ENCODE data around the gene USP48.
"Not testable (repeated sequence)": the region's sequence is repeated elsewhere in the genome, so short reads cannot be mapped to it uniquely, and the experiment has no call there.

Gene USP48

DNA sequence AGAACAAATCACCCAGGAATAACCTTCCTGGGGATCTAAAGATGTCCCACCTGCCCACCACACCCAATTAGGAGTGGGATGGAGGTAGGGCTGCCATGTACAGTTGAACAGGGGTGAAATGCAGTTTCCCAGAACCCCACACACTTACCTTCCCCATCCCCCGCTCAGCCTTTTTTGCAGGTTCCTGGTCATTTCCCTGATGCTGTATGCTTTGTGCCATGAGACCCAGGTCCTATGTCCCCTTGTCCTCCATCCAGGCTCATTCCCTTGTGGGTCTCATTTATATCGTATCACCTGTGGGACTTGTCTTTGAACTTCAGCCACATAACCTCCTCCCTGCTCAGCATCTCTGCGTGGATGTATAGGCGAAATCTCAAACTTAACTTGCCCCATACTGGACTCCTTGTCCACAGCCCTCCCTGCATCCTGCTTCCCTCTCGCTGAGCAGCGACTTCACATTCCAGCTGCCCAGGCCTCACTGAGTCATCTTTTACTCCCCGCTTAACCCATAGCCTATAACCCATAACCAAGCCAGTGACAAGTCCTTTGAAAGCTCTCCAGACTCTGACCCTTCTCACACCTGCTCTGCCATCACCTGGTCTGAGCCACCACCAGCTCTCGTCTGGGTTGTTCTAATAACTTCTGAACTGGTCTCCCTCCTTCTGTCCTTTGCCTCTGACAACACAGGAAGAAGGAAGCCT lies 33.8 kb upstream of the USP48 start:
- in situ Hi-C loops (cut with MboI; ENCODE audit: low sequenced_read_pairs): no loop called here

DNA sequence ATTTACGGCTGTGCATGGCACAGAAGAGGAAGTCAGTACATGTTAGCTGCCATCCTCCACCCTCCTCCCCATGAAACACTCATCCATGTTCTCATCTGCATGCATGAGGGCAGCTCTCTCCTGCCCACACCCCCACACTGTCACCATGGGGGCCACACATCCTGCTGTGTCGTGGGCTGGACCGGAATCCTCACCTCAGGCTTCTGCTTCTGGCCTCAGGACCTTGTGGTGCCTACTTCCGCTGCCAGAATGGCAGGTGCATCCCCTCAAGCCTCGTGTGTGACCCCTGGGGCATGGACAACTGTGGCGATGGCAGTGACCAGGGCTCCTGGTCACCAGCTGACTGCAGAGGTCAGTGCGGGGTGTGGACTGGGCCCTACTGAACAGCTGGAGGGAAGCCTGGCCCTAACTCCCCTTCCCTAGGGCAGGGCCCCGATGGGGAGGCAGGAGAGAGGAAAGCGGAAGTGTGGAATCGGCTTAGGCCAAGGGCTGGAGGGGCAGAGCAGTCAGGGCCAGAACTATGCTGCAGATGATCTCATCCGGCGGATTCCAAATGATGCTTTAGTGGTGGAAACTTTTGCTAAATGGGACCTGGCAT lies 32.9 kb upstream of the USP48 start:
- in situ Hi-C loops (cut with MboI; ENCODE audit: low sequenced_read_pairs): no loop called here

DNA sequence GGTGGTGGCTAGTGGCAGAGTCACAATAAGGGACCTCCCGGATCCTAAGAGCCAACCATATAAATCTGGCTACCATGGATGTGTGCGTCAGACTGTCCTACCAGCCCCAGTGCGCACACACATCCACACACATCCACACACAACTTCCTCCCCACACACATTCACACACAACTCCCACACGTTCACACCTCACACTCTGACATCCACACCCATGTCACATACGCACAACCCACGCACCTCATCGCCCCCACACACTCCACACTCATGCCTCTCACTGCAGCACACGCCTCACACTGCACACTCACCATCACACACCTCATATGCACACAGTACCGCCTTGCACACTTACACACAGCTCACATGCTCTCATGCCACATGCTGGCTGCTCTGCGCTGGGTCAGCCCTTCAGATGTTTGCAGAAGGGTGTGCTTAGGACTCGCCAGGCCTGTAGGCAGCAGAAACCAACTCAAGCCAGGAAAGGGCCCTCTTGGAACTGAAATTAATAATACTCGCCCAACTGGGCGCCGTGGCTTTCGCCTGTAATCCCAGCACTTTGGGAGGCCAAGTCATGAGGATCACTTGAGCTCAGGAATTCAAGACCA lies 32.1 kb upstream of the USP48 start:
- in situ Hi-C loops (cut with MboI; ENCODE audit: low sequenced_read_pairs): no loop called here

DNA sequence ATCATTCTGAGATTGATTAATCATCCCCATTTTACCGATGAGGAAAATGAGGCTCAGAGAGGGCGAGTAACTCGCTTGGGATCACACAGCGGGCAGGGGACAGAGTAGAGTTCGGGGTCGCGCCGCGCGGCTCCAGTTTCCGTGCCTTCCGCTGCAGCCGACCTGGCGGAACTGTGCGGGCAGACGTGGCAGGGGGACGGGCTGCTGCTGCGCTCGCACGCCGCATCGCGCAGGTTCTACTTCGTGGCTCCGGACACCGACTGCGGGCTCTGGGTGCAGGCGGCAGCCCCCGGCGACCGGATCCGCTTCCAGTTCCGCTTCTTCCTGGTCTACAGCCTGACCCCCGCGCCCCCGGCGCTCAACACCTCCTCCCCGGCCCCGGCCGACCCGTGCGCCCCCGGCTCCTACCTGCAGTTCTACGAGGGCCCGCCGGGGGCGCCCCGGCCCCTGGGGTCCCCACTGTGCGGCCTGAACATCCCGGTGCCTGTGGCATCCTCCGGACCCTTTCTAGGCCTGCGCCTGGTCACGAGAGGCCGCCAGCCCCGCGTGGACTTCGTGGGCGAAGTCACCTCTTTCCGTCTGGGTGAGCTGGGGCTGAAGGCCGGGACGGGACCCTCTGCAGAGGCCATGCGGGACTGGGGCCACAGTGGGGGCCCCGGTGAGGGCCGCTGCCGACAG lies 31.4 kb upstream of the USP48 start:
- in situ Hi-C loops (cut with MboI; ENCODE audit: low sequenced_read_pairs): no loop called here

DNA sequence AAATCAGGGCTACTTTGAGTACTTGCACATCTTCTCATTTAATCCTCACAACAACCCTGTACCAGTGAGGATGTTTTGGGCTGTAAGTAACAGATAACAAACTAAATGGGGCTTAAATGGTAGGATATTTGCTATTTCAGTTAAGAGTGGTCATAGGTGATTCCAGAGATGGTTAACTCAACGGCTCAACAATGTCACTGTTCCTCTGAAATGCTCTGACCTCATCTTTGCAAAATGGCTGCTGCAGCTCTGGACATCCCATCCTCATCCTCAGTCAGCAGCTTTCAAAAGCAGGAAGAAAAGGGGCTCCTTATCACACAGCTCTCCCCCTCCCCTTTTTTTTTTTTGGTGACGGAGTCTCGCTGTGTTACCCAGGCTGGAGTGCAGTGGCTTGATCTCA lies 30.6 kb upstream of the USP48 start:
- in situ Hi-C loops (cut with MboI; ENCODE audit: low sequenced_read_pairs): no loop called here

DNA sequence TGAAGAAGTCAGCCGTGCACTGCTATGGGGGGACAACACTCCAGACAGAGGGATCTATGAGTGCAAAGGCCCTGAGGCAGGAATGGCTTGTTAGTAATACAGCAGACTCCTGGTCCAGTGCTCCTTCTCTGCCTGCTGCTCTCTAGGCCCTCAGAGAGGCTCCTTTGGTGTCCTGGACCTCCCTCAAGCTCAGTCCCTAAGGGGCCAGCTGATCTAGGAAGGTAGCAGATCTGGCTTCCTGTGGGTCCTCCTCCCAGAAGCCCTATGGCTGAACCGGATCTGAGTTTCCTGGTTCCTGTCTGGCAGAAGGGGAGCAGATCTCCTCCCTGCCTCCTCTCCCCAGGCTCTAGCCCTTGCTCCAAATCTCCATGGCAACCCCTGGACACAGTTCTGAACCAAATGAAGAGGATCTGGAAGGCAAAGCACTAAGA lies 28.9 kb upstream of the USP48 start, which contains the start of gene LDLRAD2:
LDLRAD2 (plus strand) TSS at position 391 of the 431 bp plus-strand sequence. CDS start 187 bp downstream, outside the sequence.
- in situ Hi-C loops (cut with MboI; ENCODE audit: low sequenced_read_pairs): no loop called here

DNA sequence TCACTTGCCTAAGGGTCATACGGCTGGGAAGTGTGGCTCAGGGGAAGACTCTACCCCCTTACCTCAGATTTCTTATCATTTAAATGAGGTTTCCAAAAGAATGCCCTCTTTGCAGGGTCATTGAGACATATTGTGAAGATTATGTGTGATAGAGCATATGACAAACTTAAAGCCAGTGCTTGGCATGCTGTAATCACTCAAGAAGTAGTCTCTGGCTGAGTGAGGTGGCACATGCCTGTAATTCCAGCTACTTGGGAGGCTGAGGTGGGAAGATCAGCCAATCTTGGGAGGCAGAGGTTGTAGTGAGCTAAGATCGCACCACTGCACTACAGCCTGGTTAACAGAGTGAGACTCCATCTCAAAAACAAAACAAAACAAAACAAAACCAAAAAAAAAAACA lies 21.6 kb upstream of the USP48 start:
- in situ Hi-C loops (cut with MboI; ENCODE audit: low sequenced_read_pairs): no loop called here

DNA sequence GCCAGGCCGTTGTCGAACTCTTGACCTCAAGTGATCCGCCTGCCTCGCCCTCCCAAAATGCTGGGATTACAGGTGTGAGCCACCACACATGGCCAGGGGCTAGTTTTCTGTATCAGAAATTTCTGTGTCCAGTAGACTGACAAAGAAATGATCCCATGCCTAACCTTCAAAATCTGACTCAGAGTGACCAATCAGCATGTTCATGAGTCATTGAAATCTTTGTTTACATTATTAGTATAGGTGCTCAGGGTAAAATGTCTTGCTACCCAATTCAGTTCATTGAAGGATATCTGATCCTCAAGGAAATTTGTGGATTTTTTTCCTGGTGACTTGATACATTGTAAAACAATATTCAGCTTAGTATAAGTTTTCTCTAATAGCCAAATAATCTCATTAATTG lies 18.2 kb upstream of the USP48 start:
- in situ Hi-C loops (cut with MboI; ENCODE audit: low sequenced_read_pairs): no loop called here

DNA sequence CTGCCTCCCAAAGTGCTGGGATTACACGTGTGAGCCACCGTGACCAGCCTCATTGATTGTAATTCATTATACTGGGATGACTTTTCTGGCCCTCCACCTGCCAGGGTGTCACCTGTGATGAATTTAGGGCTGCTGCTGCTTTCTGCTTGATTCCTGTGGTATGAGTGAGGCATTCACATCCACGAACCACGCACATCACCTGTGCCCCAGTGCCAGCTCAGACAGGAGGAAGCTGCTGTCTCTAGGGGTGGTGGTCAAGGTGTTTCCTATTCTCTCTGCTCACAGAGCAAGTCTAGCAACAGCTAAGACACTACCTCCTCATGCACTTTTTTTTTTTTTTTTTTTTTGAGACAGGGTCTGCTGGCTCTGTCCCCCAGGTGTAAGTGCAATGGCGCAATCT lies 16.8 kb upstream of the USP48 start:
- in situ Hi-C loops (cut with MboI; ENCODE audit: low sequenced_read_pairs): no loop called here

DNA sequence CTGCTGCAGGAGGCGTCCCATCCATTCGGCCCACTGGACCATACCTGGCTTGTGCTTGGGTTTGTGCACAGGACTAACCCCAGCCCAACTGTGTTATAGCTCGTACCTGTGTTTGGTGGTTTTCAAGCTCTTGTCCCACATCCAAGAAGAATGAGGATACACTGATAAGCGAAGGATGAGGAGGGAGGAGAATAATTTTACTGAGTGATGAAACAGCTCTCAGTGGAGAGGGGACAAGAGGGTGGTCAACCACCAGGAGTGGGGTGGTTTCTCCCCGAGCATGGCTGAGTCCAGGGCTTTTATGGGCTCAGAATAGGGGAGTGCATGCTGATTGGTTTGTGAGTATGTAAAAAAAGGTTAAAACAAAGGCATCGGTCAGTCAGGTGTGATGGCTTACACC lies 12.1 kb upstream of the USP48 start:
- in situ Hi-C loops (cut with MboI; ENCODE audit: low sequenced_read_pairs): no loop called here

DNA sequence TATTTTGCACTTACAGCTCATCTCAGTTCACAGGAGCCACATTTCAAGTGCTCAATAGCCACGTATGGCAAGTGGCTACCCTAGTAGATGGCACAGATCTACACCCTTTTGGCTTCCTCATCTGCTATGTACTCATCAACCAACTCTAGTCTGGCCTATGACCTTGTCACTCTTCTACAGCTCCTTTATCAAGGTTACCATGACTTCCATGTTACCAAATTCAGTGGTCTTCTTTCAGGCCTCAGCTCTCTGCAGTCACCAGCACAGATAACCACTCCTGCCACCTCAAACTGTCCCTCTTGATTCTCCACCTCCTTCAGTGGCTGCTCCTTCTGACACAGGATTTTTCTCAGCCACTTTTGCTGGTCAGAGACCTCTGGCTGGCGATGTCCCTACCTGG lies 11.7 kb upstream of the USP48 start:
- in situ Hi-C loops (cut with MboI; ENCODE audit: low sequenced_read_pairs): no loop called here

DNA sequence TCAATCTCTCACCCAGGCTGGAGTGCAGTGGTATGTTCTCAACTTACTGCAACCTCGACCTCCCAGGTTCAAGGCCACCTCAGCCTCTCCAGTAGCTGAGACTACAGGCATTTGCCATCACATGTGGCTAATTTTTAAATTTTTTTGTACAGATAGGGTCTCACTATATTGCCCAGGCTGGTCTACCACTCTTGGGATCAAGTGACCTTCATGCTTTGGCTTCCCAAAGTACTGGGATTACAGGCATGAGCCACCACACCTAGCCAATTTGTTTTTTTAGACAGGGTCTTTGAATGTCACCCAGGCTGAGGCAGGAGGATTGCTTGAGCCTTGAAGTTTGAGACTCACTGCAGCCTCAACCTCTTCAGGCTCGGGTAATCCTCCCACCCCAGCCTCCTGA lies 10.2 kb upstream of the USP48 start:
- in situ Hi-C loops (cut with MboI; ENCODE audit: low sequenced_read_pairs): no loop called here

DNA sequence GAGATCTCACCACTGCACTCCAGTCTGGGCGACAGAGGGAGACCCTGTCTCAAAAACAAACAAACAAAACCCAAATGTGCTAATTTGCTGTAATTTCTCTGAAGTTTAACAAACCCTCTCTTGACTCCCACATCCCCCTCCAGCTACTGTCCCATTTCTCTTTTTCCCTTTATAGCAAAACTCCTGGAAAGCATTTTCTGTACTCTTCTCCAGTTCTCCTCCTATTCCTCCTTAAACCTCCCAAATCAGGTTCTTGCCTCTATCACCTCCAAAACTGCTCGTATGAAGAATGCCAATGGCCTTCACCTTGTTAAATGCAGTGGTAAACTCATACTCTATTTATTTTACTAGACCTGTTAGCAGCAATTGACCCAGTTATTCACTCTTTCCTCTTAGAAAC lies 3.7 kb upstream of the USP48 start:
- in situ Hi-C loops (cut with MboI; ENCODE audit: low sequenced_read_pairs): no loop called here

DNA sequence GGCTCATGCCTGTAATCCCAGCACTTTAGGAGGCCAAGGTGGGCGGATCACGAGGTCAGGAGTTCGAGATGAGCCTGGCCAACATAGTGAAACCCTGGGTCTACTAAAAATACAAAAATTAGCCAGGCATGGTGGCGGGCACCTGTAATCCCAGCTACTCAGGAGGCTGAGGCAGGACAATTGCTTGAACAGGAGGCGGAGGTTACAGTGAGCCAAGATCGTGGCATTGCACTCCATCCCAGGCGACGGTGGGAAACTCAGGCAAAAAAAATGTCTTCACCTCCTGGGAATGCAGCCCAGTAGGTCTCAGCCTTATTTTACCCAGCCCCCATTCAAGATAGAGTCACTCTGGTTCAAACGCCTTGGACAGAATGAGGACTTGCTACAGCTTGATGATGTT lies 2.8 kb upstream of the USP48 start:
- in situ Hi-C loops (cut with MboI; ENCODE audit: low sequenced_read_pairs): not testable (repeated sequence)

DNA sequence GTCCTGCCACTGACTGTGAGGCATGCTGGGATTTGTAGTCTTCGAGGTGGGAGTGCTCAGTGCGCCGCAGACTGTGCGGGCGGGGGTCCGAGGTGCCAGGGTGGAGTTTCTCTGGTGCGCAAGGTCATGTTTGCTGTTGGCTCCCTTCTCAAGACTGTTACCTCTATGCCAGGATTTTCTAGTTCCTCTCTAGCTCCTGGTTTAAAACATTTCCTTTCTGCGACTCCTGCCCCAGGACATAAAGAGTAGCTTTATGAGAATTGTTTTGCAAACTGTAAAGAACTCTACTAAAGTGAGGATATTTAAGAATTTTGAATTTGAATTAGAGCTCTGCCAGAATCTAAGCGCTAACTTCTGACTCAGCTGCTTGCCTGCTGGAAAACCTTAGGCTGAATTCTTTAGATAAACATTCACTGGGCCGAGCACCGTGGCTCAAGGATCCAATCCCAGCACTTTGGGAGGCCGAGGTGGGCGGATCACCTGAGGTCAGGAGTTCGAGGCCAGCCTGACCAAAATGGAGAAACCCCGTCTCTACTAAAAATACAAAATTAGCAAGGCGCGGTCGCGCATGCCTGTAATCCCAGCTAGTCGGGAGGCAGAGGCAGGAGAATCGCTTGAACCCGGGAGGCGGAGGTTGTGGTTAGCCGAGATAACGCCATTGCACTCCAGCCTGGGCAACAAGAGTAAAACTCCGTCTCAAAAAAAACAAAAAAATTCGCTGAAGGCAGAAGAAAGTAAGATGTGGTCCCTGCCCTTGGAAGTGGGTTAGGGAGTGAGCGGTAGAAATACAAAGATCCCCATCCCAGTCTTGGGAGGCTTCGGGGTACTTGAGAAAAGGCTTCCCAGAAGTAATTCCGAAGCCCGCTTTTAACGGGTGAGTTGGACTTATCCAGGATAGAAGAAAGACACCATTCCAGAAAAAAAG lies 992 bp upstream of the USP48 start:
- in situ Hi-C loops (cut with MboI; ENCODE audit: low sequenced_read_pairs): no loop called here

DNA sequence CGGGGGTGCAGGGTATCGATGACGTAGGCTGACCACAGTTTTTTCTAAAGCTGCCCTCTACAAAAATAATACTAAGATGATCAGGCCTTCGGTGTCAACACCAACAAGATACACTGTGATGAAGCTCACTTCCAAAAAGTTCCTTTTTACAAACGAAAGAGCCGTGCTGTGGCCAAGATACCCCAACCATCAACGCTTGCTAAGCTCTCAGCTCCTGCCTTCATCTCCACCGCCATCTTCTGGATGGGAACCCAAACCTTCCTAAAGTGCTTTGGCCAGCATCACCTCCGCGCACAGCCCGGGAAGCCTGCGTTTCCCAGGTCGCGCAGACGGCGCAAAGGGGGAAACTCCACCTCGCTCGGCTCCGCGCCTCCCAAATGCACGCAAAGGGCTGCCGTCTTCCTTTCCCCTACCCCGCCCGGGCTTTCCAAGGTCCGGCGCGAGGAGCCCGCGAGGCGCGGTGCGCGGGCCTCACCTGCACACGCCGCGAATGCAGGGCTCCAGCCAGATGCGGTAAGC lies 541 bp downstream of the USP48 start:
- in situ Hi-C loops (cut with MboI; ENCODE audit: low sequenced_read_pairs): no loop called here

DNA sequence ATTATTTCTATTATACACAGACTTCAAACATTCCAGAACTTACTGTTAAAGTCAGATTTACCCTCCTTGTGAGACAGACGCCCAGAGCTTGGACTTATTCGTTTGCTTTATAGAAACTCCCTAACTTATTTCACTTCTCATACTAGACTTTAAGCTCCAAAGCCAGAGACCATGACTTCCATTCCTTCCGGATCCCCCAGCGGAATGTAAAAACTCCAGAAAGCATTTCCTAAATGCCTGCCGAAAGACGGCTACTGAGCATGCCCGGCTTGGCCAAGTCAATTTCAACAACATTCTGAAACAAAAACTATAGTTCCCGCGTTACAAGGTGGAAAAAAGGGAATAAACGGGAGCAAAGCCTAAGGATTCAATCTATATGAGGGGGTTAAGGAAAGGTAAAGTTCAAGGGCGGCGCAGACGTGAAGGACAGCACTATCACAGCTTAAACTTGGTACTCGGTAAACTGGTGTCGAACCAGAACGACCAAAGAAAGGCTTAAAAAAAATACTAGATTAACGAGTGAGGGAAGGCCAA lies 1.1 kb downstream of the USP48 start:
- in situ Hi-C loops (cut with MboI; ENCODE audit: low sequenced_read_pairs): no loop called here

DNA sequence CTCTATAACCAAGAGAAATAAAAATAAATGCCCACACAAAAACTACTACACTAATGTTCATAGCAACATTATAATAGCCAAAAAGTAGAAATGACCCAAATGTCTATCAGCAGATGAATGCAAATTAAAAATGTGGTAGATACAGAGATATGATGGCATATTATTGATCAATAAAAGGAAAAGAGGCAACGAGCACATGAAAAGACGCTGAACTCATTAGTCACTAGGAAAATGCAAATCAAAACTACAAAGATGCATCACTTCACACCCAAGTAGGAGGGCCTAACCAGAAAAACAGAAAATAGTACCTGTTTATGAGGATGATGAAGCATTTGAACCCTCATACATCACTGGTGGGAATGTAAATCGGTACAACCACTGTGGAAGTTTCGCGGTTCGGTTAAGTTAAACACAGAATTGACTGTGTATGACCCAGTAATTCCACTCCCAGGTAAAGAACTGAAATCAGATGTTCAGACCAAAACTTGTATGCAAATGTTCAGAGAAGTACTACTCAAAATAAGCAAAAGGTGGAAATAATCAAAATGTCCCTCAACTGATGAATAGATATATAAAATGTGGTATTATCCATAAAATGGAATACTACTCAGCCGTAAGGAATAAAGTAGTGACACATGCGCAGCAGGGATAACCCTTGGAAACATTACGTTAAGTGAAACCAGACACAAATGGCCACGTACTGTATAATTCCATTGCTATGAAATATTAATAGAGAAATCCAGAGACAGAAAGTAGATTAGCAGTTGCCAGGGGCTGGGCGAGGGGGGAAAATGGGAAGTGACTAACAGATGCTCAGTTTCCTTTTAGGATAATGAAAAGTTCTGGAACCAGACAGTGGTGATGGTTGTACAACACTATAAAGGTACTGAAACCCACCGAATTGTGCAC lies 3.1 kb downstream of the USP48 start:
- in situ Hi-C loops (cut with MboI; ENCODE audit: low sequenced_read_pairs): no loop called here

DNA sequence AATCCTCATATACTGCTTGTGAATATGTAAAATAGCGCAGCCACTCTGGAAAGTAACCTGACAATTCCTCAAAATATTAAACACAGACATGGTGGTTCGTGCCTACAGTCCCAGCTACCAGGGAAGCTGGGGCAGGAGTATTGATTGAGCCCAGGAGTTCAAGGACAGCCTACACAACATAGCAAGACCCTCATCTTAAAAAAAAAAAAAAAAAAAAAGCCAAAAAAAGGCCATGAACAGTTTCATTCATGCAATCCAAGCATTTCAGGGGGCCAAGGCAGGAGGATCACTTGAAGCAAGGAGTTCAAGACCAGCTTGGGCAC lies 4.6 kb downstream of the USP48 start:
- in situ Hi-C loops (cut with MboI; ENCODE audit: low sequenced_read_pairs): no loop called here
